Prostate gland (tissue), 2 donors: ENCODE data around the gene SNURF.
"Not testable (repeated sequence)": the region's sequence is repeated elsewhere in the genome, so short reads cannot be mapped to it uniquely, and the experiment has no call there.

Experiments
- POLR2AphosphoS5 ChIP-seq: sonication (generic); formaldehyde crosslinking; IDR thresholded peaks from one replicate; pipeline ENCODE4 v1.6.1; 2017; ENCODE audit warnings: antibody characterized with exemption
- TF ChIP-seq, protein P1 (sequence below), 4 experiments: fragments of 200-600 bp in 2 of 4; fragments of 450-650 bp in 2 of 4; sonication (generic) in 2 of 4; IDR thresholded peaks; 1 replicate in 3 of 4; 2 replicates in 1 of 4; pipeline ENCODE4 v1.5.1; 2016 to 2019; ENCODE audit warnings: antibody characterized with exemption in 4 of 4, mild to moderate bottlenecking in 2 of 4, moderate library complexity in 2 of 4

DNA sequence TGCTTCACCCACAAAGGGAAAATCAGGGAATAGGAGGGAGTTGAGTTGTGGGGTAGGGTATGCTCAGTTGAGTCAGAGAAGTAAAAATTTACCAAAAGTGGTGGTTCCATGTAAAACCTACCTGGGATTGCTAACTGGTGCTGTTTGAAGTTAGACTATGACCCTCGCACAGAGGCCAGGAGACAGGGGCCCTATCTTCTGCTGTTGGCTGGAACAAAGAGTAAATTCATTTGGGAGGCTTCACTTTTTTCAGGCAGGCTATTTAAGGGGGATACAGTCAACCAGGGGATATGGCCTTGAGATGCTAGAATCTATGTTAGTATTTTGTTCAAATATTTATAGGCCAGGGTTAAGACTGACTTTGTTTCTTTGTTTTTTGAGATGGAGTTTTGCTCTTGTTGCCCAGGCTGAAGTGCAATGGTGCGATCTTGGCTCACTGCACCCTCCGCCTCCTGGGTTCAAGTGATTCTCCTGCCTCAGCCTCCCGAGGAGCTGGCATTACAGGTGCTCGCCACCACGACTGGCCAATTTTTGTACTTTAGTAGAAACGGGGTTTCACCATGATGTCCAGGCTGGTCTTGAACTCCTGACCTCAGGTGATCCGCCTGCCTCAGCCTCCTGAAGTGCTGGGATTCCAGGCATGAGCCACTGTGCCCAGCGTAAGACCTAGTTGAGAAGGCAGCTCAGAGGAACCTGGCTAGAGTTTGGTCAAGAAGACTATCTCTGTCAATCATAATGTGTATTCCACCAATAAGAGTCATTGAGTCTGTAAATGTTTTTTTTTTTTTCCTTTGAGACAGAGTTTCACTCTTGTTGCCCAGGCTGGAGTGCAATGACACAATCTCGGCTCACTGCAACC, 22.7 kb upstream of the SNURF start:
- TF ChIP-seq POLR2AphosphoS5 = not testable (repeated sequence)
- TF ChIP-seq, protein P1, sequence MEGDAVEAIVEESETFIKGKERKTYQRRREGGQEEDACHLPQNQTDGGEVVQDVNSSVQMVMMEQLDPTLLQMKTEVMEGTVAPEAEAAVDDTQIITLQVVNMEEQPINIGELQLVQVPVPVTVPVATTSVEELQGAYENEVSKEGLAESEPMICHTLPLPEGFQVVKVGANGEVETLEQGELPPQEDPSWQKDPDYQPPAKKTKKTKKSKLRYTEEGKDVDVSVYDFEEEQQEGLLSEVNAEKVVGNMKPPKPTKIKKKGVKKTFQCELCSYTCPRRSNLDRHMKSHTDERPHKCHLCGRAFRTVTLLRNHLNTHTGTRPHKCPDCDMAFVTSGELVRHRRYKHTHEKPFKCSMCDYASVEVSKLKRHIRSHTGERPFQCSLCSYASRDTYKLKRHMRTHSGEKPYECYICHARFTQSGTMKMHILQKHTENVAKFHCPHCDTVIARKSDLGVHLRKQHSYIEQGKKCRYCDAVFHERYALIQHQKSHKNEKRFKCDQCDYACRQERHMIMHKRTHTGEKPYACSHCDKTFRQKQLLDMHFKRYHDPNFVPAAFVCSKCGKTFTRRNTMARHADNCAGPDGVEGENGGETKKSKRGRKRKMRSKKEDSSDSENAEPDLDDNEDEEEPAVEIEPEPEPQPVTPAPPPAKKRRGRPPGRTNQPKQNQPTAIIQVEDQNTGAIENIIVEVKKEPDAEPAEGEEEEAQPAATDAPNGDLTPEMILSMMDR (IDR thresholded peaks at IDR 0.05) = not testable (repeated sequence)
